ENCODE results near the gene GPHN.
"Not testable (repeated sequence)": the region's sequence is repeated elsewhere in the genome, so short reads cannot be mapped to it uniquely, and the experiment has no call there.

Gene GPHN

DNA sequence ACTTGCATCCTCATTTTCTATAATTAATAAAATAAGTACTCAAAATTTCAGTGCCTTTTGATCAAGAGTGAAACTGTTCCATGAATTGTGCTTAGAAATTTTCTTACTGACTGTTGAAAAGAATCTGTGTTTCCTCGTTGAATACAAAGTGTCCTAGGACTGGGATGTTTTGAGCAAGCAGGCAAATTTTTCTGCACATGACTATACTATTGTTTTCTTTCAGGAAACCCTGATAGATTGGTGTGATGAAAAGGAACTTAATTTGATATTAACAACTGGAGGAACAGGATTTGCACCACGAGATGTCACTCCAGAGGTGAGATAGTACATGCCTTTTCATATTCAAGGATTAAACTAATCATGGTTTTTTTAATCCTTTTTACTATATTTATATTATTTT is 316.3 kb downstream of the GPHN start:
- no peak for DNase-seq

DNA sequence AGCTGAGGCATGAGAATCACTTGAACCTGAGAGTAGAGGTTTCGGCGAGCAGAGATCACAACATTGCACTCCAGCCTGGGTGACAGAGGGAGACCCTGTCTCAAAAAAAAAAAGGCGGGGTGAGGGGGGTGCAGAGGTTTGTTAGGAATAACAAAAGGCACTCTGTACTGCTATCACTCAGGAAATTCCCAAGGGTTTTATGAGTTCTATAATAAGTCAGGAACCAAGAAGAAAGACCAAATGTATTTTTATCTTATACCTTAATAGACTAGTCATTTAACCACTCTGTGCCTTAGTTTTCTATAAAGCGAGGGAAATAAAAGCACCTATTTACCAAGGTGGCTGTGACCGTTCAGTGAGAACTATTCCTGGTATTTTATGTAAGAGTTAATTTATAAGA is 319.2 kb downstream of the GPHN start:
- no peak for DNase-seq

DNA sequence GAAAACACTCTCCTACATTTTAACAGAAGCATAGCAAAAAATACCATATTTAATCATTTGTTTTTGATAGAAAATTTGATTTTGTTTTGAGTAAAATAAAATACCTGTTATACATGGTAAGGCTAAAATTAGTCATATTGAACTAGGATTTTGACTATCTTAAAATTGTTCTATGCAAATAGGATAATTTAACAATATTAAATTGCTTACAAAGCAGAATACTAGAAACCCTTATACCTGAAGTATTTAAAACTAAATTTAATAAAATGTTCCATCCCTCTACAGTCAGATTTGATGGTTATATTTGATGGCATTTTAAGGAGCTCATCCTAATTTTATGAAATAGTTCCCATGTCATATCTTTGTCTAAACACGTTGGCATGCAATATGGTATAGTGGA is 323.2 kb downstream of the GPHN start:
- DNase-seq, result no peak

DNA sequence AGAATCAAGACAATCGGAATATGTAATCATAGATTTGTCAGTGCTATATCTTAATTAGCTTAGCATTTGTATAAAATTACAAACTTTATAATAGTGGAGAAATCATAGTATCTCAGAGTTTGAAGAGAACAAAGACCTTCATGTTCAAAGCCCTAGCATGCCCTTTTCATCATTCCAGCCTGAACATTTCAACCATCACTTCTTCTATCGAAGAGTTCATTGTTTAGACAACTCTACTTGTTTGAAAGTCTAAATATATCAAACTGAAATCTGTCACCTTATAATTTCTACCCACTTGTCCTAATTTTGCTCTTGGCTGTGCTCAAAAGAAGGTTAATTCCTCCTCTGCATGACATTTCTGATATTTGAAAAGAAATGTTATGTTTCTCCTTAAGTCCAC is 325.9 kb downstream of the GPHN start:
- no peak for DNase-seq

DNA sequence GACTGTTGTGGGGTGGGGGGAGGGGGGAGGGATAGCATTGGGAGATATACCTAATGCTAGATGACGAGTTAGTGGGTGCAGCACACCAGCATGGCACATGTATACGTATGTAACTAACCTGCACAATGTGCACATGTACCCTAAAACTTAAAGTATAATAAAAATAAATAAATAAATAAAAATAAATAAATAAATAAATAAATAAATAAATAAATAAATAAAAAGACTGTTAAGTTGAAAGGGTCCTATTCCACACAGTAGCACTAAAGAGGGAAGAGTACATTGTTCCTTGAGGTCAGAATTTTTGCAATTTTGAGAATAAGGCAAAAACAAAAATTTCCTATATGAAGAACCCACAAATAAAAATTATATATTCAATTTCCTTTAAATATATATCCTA is 329.5 kb downstream of the GPHN start:
- DNase-seq, result not testable (repeated sequence)

DNA sequence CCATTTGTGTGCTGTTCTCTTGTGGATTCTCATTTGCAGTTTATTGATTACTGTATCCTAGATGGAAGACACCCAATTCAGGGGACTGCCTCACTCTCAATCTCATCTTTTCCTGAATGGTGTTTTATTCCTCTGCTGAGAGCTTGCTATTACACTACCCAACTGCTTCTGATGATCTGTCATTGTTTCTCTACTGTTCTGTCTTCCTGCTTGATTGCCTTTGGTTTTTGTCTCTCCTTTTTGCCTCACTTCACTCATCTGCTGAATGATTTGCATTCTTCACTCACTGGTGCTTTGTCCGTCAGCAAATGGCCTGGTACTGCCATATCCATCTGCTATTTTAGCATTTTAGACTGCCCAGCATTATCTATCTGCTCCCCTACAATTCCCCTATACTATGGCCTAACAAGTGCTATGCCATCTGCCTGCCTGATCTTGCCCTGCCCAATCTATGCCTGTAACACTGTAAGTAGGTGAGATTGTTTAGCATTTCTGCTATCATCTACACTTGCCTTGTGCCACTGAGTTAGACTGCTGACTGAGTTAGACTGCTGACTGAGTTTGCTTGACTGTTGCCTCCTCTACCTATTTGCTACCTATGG is 335.1 kb downstream of the GPHN start:
- DNase-seq, result no peak

DNA sequence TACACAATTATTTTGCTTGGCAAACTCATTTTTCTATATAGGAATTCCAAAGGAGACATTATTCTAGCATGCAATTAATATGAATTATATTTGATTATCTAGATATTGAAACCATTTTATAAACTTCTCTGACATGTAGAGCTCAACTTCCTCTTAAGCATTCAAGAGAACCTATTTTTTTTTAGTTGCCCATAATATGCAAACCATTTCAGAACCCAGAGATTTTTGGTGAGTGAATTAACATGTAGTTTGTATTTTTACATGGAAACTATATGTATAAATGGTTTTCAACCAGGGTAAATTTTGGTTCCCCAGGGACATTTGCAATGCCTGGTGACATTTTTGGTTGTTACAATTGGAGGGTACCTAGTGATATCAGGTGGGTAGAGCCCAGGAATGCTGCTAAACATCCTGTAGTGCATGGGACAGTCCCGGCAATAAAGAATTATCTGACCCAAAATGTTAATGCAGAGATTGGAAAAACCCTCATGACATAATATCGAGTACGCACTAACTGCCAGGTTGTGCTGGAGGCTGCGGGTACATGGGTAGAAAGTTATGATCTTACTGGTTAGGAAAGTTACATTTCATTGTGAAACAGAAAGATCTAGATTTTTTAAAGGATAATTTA is 342.4 kb downstream of the GPHN start:
- no peak for DNase-seq

DNA sequence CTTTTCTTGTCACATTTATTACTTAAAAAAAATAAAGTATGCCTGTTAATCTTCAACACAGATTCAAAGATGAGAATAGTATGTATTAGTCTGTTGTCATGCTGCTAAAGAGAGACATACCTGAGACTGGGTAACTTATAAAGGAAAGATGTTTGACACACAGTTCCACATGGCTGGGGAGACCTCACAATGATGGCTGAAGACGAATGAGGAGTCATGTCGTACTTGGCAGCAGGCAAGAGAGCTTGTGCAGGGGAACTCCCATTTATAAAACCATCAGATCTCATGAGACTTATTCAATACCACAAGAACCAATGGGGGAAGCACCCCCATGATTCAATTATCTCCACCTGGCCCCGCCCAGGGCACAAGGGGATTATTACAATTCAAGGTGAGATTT is 345.4 kb downstream of the GPHN start:
- DNase-seq, result no peak

DNA sequence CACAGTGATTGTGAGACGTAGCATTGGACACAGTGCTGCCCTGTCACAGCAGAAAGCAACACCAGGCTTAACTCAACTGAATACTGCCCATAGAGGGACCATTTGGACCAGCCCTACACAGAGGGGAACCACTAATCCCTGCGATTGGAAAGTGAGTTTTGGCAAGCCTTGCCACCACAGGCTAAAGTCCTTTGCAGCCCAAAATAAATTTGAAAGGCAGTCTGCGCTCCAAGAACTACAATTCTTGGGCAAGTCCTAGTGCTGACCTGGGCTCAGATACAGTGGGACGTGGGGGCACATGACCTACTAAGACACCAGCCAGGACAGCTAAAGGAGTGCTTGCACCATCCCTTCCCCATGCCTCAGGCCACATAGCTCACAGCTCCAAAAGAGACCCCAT is 349.9 kb downstream of the GPHN start:
- DNase-seq, result no peak

DNA sequence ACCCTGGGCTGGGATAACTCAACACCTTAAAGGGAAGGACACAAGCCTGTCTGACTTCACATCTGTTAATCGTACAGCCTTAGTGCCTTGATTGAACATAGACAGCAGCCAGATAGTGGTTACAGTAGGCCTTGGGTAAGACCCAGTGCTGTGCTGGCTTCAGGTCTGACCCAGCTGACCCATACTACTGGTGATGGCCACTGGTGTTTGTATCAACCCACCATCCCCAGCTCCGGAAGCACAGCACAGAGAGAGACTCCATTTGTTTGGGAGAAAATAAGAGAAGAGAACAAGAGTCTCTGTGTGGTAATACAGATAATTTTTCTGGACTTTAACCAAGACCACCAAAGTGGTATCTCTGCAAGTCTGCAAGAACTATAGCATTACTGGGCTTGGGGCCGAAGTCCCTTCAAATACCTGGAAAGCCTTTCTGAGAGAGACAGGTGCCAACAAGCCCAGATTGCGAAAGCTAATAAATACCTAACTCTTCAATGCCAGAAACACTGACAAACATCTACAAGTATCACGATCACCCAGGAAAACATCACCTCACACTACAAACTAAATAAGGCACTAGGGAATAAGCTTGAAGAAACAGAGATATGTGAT is 351.2 kb downstream of the GPHN start:
- DNase-seq, result no peak

DNA sequence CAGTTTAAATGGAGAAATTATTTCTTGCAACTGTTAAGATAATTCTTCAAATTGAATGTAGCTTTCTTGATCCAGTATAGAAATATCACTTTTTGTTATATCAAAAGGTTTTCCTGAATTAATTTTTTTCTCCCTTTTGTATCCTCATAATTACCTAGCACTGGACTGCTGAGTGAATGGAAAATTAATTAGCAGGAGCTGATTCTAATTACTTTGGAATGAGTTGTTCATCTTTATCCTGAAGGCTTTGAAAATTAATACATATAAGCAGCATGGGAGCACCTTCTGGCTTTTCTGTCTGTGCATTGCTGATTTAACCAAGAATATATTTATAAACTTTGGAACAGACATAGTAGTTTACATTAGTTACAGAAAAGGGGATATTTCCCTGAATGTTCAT is 373.6 kb downstream of the GPHN start:
- DNase-seq, result no peak

DNA sequence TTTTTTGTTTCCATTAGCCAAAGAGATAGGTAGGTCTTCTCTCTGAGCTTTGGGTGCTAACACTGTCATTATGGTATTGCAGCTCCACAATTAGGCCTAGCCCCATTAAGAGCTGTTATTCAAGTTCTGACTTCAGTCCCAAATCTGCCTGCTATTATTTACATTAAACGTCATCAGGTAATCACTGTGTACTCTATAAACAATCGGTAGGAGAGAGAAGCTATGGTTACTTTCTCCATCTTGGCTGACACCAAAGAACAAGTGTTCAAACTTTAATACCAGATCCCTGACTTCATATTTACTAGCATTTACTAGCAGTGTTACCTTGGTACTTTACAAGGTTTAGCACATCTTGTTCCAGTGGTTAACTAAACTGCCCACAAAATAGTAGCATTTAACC is 376.2 kb downstream of the GPHN start:
- DNase-seq, result no peak

DNA sequence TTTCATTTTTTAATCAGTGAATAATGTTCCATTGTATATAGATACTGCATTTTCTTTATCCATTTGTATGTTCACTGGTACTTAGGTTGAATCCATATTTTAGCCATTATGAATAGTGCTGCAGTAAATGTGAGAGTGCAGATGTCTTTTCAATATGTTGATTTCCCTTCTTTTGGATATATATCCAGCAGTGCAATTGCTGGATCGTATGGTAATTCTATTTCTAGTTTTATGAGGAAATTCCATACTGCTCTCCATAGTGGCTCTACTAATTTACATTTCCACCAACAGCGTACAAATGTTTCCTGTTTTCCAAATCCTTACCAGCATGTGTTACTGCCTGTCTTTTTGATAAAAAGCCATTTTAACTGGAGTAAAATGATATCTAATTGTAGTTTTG is 392.8 kb downstream of the GPHN start:
- no peak for DNase-seq

DNA sequence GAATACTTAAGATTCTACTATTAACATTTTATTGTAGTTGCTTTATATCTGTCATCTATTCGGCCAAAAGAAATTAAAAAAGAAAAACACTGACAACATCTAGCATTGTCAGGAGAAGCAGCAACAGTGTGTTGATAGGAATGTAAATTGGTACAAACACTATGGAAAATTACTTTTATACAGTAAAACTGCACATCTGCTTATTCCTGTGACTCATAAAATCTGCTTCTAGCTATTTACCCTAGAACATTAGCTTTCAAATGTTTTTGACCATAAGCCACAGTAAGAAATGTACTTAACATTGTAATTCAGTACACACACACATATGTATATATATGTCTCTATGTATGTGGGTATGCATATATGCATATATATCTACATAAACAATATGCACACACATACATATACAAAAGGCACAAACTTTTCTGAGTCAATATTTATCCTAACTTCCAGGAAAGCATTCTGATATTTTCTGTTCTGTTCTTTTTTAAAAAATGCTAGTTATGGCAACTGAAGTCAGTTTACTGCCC is 402.4 kb downstream of the GPHN start:
- no peak for DNase-seq

DNA sequence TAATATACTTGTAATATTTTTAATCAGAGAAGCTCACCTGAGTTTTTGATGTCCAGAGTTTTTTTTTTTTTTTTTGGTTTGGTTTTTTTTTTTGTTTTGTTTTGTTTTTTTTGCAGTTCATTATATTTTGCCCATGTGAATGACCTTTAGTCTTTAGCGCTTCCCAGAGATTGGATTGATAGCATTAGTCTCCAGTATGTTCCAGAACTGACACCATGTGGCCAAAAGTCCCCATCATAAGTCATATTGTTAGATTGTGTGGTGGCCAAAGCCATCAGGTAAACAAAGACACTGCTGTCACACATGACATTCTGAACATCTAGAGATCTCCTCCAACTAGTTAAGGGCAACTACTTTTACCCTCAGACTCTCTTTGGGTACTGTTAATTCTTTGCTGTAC is 408.5 kb downstream of the GPHN start:
- DNase-seq, result no peak

DNA sequence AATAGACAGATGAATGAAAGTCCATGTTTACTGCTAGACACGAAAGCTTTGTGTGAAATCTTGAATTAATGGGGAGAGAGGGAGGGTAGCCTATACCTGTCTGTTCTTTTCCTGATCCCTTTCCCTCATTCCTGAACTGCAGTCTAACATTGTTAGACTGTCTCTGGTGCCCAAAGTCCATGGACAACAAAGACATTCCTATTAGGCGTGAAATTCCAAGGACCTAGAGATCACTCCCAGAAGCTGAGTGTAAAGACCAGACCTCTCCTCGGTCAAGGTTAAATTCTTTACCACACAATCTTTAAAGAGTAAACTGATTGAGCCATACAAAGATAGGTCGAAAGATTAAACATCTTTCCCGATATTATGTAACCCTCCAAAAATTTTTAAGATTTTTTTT is 410.6 kb downstream of the GPHN start:
- no peak for DNase-seq

DNA sequence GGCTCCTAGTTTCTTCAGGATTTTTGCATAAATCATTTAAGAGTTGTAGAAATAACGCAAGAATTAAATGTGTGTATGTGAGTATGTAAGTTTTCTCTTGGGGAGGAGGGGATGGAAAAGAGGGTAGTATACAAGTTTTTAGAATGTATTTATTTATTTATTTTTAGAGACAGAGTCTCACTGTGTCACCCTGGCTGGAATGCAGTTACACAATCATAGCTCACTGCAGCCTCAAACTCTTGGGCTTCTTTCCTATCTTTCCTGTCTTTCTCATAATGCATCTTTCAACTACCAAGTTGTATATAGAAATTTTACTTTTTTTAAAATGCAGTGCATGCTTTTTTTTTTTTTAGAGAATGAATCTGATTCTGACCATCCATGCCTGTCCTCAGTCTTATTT is 412.2 kb downstream of the GPHN start:
- DNase-seq, result no peak

DNA sequence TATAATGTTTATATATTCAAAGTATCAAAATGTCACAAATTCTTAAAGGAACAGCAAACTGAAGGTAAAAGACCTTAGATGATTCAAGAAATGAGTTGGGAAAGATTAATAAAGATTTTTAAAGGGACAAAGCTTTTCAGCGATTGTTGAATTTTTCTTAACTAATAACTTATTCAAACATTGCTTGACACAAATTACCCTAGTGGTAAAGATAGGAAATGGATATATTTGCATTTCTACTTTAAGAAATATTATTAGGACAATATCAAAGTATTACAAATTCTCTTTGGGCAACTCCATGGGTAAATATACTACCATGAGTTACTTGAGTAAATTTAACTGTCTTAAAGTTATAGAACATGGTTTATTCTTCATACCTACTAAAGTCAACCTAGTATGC is 415.3 kb downstream of the GPHN start:
- no peak for DNase-seq

DNA sequence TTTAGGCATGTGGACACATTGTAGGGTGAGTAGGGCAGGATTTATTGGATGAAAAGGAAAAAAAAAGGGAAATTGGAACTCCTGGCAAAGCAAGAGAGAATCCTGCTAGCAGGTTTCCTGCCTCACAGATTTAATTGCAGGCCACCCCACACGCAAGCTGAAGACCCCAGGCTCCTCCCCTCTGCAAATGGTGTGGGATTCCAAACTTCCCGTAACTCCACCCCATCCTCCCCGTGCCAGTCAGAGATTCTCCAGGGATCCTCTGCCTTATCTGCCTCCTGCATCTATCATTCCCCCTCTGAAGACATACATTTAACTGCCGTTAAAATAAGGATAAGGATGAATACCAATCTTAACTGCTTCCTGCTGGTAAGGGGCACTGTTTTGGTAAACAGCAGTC is 431.5 kb downstream of the GPHN start:
- DNase-seq, result no peak

DNA sequence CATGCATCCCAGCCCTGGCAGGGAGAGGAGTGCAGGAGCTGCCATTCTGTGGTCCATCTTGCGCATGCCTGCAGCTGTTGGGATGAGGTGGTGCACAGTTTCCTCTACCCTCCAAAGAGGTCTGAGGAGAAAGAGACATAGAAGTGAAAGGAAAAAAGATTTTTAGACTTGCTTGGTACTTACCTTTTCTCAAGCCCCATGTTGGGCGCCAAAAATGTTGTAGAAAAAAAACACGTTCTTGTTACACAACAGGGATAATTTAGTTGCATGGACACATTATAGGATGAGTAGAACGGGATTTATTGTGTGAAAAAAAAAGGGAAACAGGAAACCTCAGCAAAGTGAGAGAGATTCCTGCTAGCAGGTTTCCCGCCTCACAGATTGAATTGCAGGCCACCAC is 436.9 kb downstream of the GPHN start:
- DNase-seq, result no peak

DNA sequence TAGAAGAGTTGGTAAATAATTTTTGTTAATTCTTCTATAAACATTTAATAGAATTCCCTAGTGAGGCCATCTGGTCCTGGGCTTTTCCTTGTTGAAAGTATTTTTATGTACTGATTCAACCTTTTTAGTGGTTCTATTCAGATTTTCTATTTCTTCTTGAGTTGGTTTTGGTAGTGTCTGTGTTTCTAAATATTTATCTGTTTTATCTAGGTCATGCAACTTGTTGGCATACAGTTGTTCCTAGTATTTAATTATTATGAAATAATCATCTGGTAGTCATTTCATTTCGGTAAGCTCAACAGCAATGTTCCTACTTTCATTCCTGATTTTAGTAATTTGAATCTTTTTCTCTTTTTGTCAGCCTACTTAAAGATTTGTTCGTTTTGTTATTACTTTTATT is 447.2 kb downstream of the GPHN start:
- DNase-seq, result no peak

DNA sequence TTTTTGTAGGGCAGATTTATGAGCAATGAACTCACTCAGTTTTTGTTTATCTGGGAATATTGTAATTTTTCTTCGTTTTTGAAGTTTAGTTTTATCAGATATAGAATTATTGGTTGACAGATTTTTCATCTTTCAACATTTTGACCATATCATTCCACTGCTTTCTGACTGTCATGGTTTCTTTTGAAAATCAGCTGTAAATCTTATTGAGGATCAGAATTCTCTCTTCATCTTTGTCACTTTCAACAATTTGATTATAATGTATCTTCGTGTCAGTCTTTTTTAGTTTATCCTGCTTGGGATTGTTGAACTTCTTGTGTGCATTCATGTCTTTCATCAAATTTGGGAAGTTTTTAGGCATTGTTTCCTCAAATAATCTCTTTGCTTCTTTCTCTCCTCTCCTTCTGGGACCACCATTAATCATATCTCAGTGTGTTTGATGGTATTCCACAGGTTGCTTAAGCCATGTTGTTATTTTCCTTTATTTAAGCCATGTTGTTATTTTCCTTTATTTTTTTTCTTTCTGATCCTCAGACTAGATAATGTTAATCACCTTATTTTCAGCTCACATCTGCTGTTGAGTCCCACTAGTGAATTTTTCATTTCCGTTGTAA is 451.6 kb downstream of the GPHN start:
- no peak for DNase-seq

DNA sequence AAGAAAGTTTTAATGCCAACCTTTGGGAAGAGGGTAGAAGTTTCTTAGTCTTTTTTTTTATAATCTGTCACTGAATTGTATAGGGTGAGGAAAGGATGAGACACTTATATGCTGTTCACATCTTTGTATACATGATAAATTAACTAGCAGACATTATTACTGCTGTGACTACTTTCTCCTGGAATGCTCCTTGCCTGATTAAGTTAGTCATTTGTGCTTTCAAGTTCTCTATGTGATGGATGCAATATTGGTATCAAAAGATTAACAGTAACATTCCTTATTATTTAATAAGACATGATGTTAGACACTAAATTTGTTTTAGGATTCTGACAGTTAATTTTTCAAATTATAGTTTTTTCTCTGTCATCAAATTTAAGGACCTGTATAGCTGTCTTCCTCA is 457.9 kb downstream of the GPHN start:
- DNase-seq, result no peak

DNA sequence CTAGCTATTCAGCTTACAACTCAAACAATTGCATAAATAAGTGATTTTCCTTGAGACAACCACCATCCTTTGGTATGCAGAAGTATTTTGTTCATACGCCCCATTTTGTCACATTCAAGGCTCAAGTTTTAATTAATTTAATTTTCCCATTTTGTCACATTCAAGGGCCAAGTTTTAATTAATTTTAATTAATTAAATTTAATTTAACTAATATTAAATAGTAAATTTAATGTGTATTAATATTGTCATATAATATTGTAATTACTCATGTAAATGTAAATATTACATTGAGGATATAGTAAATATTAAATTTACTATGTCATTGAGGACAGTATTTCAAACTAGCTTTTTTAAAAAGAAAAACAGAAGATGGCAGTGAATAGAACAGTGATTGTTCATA is 464.5 kb downstream of the GPHN start:
- no peak for DNase-seq

Measured in NCI-H82 (cell line).